NCI-H510A (cell line): Measurements from ENCODE around the gene AGBL2.
"Not testable (repeated sequence)": the region's sequence is repeated elsewhere in the genome, so short reads cannot be mapped to it uniquely, and the experiment has no call there.

Source experiments
- DNase-seq: peaks from one replicate; lab custom pipeline; 2025; lab: John Stamatoyannopoulos, UW

Gene AGBL2, protein sequence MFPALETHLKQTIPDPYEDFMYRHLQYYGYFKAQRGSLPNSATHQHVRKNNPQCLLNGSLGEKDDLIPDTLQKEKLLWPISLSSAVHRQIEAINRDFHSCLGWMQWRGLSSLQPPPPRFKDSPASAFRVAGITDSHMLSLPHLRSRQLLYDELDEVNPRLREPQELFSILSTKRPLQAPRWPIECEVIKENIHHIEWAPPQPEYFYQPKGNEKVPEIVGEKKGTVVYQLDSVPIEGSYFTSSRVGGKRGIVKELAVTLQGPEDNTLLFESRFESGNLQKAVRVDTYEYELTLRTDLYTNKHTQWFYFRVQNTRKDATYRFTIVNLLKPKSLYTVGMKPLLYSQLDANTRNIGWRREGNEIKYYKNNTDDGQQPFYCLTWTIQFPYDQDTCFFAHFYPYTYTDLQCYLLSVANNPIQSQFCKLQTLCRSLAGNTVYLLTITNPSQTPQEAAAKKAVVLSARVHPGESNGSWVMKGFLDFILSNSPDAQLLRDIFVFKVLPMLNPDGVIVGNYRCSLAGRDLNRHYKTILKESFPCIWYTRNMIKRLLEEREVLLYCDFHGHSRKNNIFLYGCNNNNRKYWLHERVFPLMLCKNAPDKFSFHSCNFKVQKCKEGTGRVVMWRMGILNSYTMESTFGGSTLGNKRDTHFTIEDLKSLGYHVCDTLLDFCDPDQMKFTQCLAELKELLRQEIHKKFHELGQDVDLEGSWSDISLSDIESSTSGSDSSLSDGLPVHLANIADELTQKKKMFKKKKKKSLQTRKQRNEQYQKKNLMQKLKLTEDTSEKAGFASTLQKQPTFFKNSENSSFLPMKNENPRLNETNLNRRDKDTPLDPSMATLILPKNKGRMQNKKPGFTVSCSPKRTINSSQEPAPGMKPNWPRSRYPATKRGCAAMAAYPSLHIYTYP

DNA sequence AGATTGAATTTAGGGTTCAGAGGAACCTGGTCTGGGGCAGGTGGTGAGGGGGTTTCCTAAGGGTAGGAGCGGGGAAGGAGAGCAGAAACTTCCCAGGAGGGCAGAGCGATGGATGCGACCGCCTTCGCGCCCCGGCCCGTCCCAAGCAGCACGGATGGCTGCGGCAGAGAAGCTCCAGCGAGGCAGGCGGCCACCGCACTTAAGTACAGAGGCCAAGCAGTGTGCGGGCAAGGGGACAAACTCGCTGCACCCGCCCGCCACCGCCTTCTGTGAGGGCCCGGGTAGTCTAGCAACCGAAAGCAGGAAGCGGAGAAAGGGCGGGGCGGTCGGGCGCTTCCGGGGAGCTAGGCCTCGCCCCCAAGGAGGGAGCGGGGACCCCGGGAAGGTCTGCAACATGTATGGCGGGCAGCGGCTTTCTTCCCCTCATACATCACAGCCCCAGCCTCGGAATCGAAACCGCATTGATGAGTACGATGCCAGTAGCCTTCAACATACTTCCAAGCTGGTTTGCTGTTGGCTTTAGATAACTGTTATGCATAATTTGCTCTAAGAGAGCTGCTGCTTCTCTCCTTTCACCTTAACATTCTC is at the start of gene AGBL2:
Gene AGBL2 (minus strand): TSS at position 288 of the 588 bp plus-strand sequence. CDS start 719 bp downstream, outside the sequence.
- peak; percentile 72 for DNase-seq

GRCh38 chr11:47759291-47759690 is 44.1 kb upstream of the AGBL2 start:
- DNase-seq = not testable (repeated sequence)

GRCh38 chr11:47756208-47756607 is 41.0 kb upstream of the AGBL2 start:
- DNase-seq = no peak

GRCh38 chr11:47750725-47751124 is 35.6 kb upstream of the AGBL2 start:
- DNase-seq = no peak

DNA sequence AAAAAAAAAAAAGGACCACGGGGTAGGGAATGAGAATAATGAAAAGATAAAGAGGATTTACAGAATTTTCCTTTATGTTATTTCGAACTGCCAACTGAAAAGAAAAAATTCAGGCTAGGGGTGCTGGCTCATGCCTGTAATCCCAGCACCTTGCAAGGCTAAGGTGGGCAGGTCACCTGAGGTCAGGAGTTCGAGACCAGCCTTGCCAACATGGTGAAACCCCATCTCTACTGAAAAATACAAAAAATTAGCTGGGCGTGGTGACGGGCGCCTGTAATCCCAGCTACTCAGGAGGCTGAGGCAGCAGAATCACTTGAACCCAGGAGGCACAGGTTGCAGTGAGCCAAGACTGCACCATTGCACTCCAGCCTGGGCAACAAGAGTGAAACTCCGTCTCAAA is 27.3 kb upstream of the AGBL2 start:
- not testable (repeated sequence) for DNase-seq

- DNase-seq = not testable (repeated sequence)
Measured at GRCh38 chr11:47737817-47738216, 22.6 kb upstream of the AGBL2 start.

- no peak for DNase-seq
Measured at GRCh38 chr11:47732271-47732670, 17.1 kb upstream of the AGBL2 start.

- no peak for DNase-seq
Measured at GRCh38 chr11:47731475-47731874, 16.3 kb upstream of the AGBL2 start.

- no peak for DNase-seq
Measured at GRCh38 chr11:47726878-47727514, 11.8 kb upstream of the AGBL2 start.

GRCh38 chr11:47726118-47726442 is 10.9 kb upstream of the AGBL2 start:
- DNase-seq = no peak

GRCh38 chr11:47725442-47726117 is 10.4 kb upstream of the AGBL2 start:
- DNase-seq = no peak

DNA sequence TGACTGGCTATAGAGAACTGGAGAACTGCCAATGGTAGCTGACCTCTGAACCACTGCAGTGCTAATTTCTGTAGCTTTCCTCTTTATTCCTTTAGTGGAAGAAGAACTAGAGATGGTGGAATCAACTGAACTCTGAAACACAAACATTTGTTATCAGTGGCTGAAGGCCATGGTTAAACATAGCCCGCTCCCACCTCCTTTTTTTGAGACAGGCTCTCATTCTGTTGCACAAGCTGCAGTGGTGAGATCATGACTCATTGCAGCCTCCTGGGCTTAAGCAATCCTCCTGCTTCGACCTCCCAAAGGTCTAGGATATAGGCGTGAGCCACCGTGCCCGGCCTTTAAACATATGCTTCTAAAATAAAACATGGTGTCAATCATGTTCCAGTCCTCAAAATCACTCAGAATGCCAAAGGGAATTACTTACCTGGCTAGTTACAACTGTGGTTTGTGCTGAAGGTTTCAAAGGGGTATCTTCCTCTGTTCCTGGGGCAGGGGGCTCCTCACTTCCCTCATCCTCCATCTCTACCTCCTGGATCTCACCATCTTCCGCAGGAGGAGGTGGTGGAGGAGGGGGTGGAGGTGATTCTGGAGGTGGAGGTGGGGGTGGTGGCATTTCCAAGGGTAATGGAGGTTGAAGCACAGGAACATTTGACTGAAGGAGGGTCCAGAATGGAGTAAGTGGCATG is 9.0 kb upstream of the AGBL2 start:
- DNase-seq = no peak

- DNase-seq = no peak
Measured at GRCh38 chr11:47723041-47723440, 7.9 kb upstream of the AGBL2 start.

DNA sequence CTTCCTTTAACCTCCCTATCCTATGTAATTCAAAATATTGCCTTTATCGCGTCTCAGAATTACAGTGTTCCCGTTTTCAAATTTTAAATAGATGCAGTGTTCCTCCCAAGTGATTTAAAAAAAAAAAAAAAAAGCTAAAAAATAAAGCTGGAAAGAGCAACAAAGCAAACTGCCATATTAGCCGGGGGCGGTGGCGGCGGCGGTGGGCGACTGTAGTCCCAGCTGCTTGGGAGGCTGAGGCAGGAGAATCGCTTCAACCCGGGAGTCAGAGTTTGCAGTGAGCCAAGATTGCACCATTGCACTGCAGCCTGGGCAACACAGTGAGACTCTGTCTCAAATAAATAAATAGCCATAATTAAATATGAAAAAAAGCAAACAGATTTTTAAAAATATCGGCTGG is 5.5 kb upstream of the AGBL2 start:
- no peak for DNase-seq

- no peak for DNase-seq
Measured at GRCh38 chr11:47716692-47717091, 1.5 kb upstream of the AGBL2 start.

GRCh38 chr11:47714554-47715081 is 551 bp downstream of the AGBL2 start:
- DNase-seq = no peak

DNA sequence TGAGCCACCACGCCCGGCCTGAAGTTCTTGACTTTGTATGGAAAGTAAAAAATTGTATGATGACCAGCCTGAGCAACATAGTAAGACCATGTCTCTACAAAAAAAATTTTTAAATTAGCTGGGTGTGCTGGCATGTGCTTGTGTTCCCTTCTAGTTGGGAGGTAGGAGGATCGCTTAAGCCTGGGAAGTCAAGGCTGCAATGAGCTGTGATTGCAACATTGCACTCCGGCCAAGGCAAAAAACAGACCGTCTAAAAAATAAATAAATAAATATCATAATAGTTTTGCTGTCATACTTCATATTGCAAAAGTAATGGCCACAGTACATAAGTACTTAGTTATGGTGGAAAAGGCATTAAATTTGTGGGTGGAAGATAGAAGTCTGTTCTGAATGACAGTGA is 3.4 kb downstream of the AGBL2 start:
- no peak for DNase-seq

GRCh38 chr11:47711225-47711624 is 3.9 kb downstream of the AGBL2 start:
- no peak for DNase-seq

- not testable (repeated sequence) for DNase-seq
Measured at GRCh38 chr11:47707275-47707786, 7.8 kb downstream of the AGBL2 start.

GRCh38 chr11:47705721-47706120 is 9.4 kb downstream of the AGBL2 start:
- DNase-seq = no peak

GRCh38 chr11:47691979-47692378 is 23.2 kb downstream of the AGBL2 start:
- no peak for DNase-seq
